Natural killer cell treated with Interleukin-12 subunit alpha and Interleukin-12 subunit beta and Interleukin-15 and Interleukin-18, amount 100 ng/mL, for 72 hours (primary cell): ENCODE data around the gene HOXA1. TPM values are rescaled to one million over a fixed set of nuclear protein-coding genes. Genes with fewer than 3 reads are reported as not detected.

Experiments
- ATAC-seq, 2 donors: fragments of 150-1000 bp; cut with Tn5 transposase in 1 of 2; sonication (Bioruptor Pico), chemical (Tn5 transposase) in 1 of 2; 2 replicates each; pipeline ENCODE4 v1.10.0; 2021
- DNase-seq: peaks from one replicate; pipeline ENCODE4 v3.0.0; 2022; ENCODE audit warnings: low spot score
- H3K27ac Mint-ChIP-seq, 2 donors: 1 replicate in 1 of 2; 2 replicates in 1 of 2; pipeline ENCODE4 v1.8.0; 2022; ENCODE audit warnings: mixed read lengths in 2 of 2, mild to moderate bottlenecking in 1 of 2, moderate library complexity in 1 of 2
- H3K27me3 Mint-ChIP-seq, 2 donors: 1 replicate in 1 of 2; 2 replicates in 1 of 2; pipeline ENCODE4 v1.8.0; 2022; ENCODE audit warnings: mixed read lengths in 2 of 2
- H3K36me3 Mint-ChIP-seq: one replicate; pipeline ENCODE4 v1.8.0; 2022; ENCODE audit warnings: mixed read lengths
- H3K4me1 Mint-ChIP-seq, 2 donors: 1 replicate in 1 of 2; 2 replicates in 1 of 2; pipeline ENCODE4 v1.8.0; 2022; ENCODE audit warnings: low read depth in 2 of 2, mixed read lengths in 2 of 2, mild to moderate bottlenecking in 1 of 2
- H3K4me3 Mint-ChIP-seq: one replicate; pipeline ENCODE4 v1.8.0; 2022; ENCODE audit warnings: mixed read lengths
- H3K9me3 Mint-ChIP-seq: 2 replicates; pipeline ENCODE4 v1.8.0; 2022; ENCODE audit warnings: mixed read lengths
- total RNA-seq, 2 donors: library from RNA; stranded (reverse); gene quantifications; one replicate each; pipeline ENCODE4 v1.2.3, GENCODE V29; 2022

HOXA1 gene
- total RNA-seq, result under 1 TPM; 0.36 to 0.78 TPM

- Mint-ChIP-seq H3K4me1 (peaks cover 28 to 50% of the 10 kb centered on the region in 2 donors), H3K36me3 (peaks cover 14% of the 10 kb centered on the region), H3K27me3 (peaks cover 38 to 50% of the 10 kb centered on the region in 2 donors), H3K27ac (peak within 1 kb of the TSS; percentile 63 to 84), H3K9me3 (no peaks in the 10 kb centered on the region), H3K4me3 (peak within 1 kb of the TSS; percentile 87)
- DNase-seq (peak; percentile 89), ATAC-seq (peak; percentile 90 to 92)
These were observed at the start of gene HOXA1 for GRCh38 chr7:27095897-27096767. HOXA1 (minus strand) TSS chr7:27096000; CDS start chr7:27095912, 88 bp downstream.

- Mint-ChIP-seq H3K27ac (no peak overlapping the region), H3K36me3 (no peaks in the 10 kb centered on the region), H3K4me3 (no peak overlapping the region), H3K4me1 (peaks cover 11 to 15% of the 10 kb centered on the region in 2 donors), H3K27me3 (peaks cover 32 to 42% of the 10 kb centered on the region in 2 donors), H3K9me3 (no peaks in the 10 kb centered on the region)
- ATAC-seq, result no peak
- DNase-seq, result no peak
These were observed 49.5 kb upstream of the HOXA1 start for GRCh38 chr7:27145165-27145913.

- no peaks in the 10 kb centered on the region for H3K9me3 Mint-ChIP-seq
- peaks cover 32 to 45% of the 10 kb centered on the region in 2 donors for H3K27me3 Mint-ChIP-seq
- no peak overlapping the region for H3K27ac Mint-ChIP-seq
- DNase-seq, result no peak
- ATAC-seq, result no peak
- no peaks in the 10 kb centered on the region for H3K36me3 Mint-ChIP-seq
- no peak overlapping the region for H3K4me3 Mint-ChIP-seq
- peaks cover 11 to 13% of the 10 kb centered on the region in 2 donors for H3K4me1 Mint-ChIP-seq
These were observed 49.0 kb upstream of the HOXA1 start for GRCh38 chr7:27144781-27145164.

- H3K4me1 Mint-ChIP-seq, result peaks cover 11 to 13% of the 10 kb centered on the region in 2 donors
- DNase-seq, result no peak
These were observed 48.4 kb upstream of the HOXA1 start for GRCh38 chr7:27143950-27144780.

GRCh38 chr7:27143023-27143949 lies 47.5 kb upstream of the HOXA1 start, which contains the start of gene HOXA5:
HOXA5 (minus strand) TSS chr7:27143681; CDS start chr7:27143607, 74 bp downstream.
- H3K27ac Mint-ChIP-seq, result no peak within 1 kb of the TSS
- DNase-seq (no peak), ATAC-seq (peak; percentile 67 to 80)
- no peaks in the 10 kb centered on the region for H3K9me3 Mint-ChIP-seq
- H3K4me3 Mint-ChIP-seq, result peak within 1 kb of the TSS; percentile 82
- H3K27me3 Mint-ChIP-seq, result peaks cover 32 to 42% of the 10 kb centered on the region in 2 donors
- H3K36me3 Mint-ChIP-seq, result no peaks in the 10 kb centered on the region
- H3K4me1 Mint-ChIP-seq, result peaks cover 11% of the 10 kb centered on the region in 2 donors

More at GRCh38 chr7:27143950-27144780, 48.4 kb upstream of the HOXA1 start:
- H3K36me3 Mint-ChIP-seq, result no peaks in the 10 kb centered on the region
- H3K27ac Mint-ChIP-seq, result no peak overlapping the region
- no peak for ATAC-seq
- no peak overlapping the region for H3K4me3 Mint-ChIP-seq
- peaks cover 32 to 45% of the 10 kb centered on the region in 2 donors for H3K27me3 Mint-ChIP-seq
- H3K9me3 Mint-ChIP-seq, result no peaks in the 10 kb centered on the region

GRCh38 chr7:27142580-27143022 lies 46.8 kb upstream of the HOXA1 start:
- Mint-ChIP-seq H3K36me3 (no peaks in the 10 kb centered on the region), H3K27ac (no peak overlapping the region), H3K4me1 (peaks cover 8 to 11% of the 10 kb centered on the region in 2 donors), H3K27me3 (peaks cover 33 to 42% of the 10 kb centered on the region in 2 donors), H3K4me3 (peak overlapping the region; percentile 82), H3K9me3 (no peaks in the 10 kb centered on the region)
- no peak for DNase-seq
- no peak for ATAC-seq

GRCh38 chr7:27141923-27142579 lies 46.3 kb upstream of the HOXA1 start:
- Mint-ChIP-seq H3K4me3 (peak overlapping the region; percentile 82), H3K27me3 (peaks cover 32 to 41% of the 10 kb centered on the region in 2 donors), H3K36me3 (no peaks in the 10 kb centered on the region), H3K4me1 (peaks cover 7% of the 10 kb centered on the region in 2 donors), H3K27ac (no peak overlapping the region), H3K9me3 (no peaks in the 10 kb centered on the region)
- ATAC-seq (no peak), DNase-seq (no peak)

- ATAC-seq, result no peak
- DNase-seq, result no peak
- H3K27ac Mint-ChIP-seq, result no peak overlapping the region
- peaks cover 27 to 36% of the 10 kb centered on the region in 2 donors for H3K27me3 Mint-ChIP-seq
- H3K4me3 Mint-ChIP-seq, result no peak overlapping the region
- H3K9me3 Mint-ChIP-seq, result no peaks in the 10 kb centered on the region
- H3K4me1 Mint-ChIP-seq, result peaks cover 6 to 8% of the 10 kb centered on the region in 2 donors
- H3K36me3 Mint-ChIP-seq, result no peaks in the 10 kb centered on the region
These were observed 45.5 kb upstream of the HOXA1 start for GRCh38 chr7:27141137-27141922.

- peaks cover 27 to 40% of the 10 kb centered on the region in 2 donors for H3K27me3 Mint-ChIP-seq
- no peak overlapping the region for H3K4me3 Mint-ChIP-seq
- ATAC-seq, result no peak
- no peak overlapping the region for H3K27ac Mint-ChIP-seq
- H3K4me1 Mint-ChIP-seq, result peaks cover 14% of the 10 kb centered on the region in 2 donors
- H3K9me3 Mint-ChIP-seq, result no peaks in the 10 kb centered on the region
- no peaks in the 10 kb centered on the region for H3K36me3 Mint-ChIP-seq
- no peak for DNase-seq
These were observed 44.5 kb upstream of the HOXA1 start for GRCh38 chr7:27140126-27140857.

GRCh38 chr7:27139334-27140125 lies 43.7 kb upstream of the HOXA1 start:
- peaks cover 21% of the 10 kb centered on the region in 2 donors for H3K4me1 Mint-ChIP-seq
- no peak overlapping the region for H3K4me3 Mint-ChIP-seq
- no peaks in the 10 kb centered on the region for H3K36me3 Mint-ChIP-seq
- DNase-seq (no peak), ATAC-seq (no peak)
- peaks cover 27 to 48% of the 10 kb centered on the region in 2 donors for H3K27me3 Mint-ChIP-seq
- H3K9me3 Mint-ChIP-seq, result no peaks in the 10 kb centered on the region
- H3K27ac Mint-ChIP-seq, result no peak overlapping the region
